Stimulated activated CD8-positive, alpha-beta memory T cell treated with anti-CD3 and anti-CD28 coated beads, Interleukin-4, amount 100 ng/mL, for 24 hours (primary cell): Measurements from ENCODE around the gene CPXM1.
"Not testable (repeated sequence)": the region's sequence is repeated elsewhere in the genome, so short reads cannot be mapped to it uniquely, and the experiment has no call there.

Source experiments
- DNase-seq: peaks from one replicate; pipeline ENCODE4 v3.0.0-alpha.2; 2020; ENCODE audit warnings: low read depth

CPXM1 gene

DNA sequence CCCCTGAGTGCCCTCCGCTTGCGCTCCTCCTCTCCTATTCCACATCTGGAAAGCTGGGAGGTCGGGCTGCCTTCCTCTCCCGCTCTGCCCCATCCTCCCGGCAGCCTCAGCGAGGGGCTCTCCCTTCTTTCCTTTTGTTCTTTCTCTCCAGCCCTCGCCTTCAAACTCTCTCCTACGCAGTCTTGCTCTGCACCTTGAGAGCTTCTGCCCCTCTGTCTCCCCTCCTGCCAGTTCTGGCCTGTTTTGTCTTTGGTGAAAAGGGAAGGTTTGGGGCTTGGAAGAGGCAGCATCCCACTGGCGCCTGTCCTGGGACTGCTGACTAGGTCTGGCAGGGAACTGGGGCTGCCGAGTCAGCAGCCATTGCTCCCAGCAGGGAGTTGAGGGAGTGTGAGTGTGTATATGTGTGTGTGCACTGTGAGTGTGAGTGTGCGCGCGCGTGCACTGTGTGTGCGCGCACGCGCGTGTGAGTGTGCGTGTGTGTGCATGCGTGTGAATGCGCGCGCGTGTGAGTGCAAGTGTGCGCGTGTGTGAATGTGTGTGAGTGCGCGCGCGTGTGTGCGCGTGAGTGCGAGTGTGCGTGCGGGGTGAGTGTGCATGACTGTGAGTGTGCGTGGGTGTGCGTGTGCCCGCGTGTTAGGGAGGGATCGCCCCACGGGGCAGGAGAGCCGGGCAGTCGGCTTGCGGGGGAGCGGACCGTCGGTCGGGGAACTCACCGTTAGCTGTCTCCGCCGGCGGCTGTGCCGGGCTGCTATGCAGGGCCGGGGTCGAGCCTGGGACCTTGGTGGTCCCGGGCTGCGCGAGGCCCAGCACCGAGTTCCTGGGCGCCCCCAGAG is 523 bp downstream of the CPXM1 start:
- DNase-seq, result no peak

DNA sequence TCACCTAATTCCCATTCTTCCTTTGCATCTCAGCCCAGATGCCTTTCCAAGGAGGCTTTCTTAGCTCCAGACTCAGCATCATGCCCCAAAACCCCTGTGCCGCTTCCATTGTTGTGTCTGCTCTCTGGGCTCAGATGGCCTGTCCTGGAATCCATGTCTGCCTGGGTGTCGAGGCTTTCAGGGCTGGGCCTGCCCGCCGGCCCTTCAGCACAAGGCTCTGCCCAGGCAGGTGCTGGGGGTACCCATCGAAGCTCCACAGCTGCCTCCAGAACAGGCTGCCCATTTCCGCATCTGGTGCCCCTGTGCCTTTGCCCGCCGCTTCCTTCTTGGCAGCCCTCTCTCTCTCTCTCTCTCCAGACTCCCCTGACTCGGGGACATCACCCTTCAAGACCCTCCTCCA is 1.2 kb downstream of the CPXM1 start:
- no peak for DNase-seq

DNA sequence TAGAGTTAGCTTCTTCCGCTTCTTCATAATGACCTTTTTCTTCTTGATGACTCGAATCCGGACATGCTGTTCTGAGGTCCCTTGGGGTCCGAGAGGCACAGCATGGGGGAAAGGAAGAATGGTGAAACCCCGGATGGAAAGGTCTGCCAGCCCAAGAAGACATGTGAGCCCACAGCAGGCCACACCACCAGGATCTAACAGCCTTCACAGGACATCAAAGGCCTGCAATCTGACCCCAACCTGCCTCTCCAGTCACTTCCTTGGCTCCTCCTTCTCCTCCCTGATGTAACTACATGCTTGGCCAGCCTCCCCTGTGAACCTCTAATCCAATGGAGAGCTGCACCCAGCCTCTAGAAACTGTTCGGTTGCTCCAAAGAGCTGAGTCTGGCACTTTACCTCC is 1.6 kb downstream of the CPXM1 start:
- no peak for DNase-seq

DNA sequence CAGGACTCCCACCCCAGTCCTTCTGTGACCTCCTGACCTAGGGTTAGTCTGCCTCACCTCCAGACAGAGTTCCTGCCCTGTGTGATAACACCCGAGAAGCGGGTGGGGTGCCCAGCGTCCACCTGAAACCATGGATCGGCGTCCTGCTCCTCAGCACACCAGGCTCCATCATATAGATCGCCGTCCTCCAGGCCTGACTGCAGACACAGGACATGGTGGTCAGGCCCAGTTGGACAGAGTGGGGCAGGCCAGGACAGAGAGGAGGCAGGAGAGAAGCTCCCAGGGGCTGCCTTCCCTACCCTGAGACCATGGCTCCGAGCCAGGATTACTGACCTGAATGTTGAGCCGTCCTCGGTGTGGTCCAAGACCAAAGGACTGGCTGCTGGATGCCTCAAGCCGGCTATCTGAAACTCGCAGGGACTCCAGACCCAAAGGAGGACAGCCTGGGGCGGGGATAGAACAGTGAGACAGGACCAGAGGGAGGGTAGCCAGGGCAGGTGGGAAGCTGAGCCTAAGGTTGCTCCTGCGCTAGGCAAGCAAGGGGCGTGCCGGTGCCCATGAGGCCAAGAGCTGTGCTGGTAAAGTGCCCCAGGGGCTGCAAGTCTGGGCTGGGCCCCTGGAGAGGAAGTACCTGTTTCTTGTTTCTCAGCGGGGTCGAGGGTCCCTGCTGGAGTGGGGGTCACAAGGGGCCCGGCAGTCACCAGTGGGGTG is 2.2 kb downstream of the CPXM1 start:
- no peak for DNase-seq

DNA sequence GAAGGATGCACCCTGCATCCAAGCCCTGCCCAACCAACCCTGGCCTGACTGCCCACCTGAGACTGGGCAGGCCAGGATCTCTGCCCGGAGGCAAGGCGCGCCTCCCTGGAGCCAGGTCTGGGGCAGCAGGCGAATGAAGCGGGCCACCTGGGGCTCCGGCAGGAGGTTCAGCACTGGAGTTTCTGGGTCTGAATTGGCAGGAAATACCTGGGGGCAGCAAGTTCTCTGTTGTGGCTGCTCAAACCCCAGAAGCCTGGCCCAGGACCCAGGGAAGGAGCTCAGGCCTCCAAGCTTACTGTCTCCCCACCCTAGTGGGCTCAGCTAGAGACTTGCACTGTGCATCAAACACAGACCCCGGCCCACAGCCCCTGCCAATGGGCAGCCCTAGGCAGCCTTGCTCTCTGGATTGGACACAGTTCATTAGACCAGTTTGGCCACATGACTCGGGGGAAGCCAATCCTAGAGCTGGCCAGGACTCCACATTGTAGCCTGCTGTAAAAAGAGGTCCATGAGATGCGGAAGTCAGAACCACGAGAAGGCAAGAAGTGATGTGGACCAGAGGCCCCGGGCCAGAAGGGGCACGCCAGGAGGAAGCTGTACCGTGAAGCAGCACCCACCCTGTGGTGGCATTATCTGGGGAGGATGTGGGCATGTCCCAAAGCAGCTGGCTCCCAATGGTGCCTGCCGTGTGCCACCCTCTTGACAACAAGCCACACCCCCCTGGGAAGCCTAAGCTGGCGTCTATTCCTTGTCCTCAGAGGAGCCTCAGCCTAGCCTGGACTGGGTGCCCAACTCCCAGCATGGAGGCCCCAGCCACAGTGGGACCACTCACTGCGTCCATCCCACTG is 3.1 kb downstream of the CPXM1 start:
- DNase-seq, result no peak

DNA sequence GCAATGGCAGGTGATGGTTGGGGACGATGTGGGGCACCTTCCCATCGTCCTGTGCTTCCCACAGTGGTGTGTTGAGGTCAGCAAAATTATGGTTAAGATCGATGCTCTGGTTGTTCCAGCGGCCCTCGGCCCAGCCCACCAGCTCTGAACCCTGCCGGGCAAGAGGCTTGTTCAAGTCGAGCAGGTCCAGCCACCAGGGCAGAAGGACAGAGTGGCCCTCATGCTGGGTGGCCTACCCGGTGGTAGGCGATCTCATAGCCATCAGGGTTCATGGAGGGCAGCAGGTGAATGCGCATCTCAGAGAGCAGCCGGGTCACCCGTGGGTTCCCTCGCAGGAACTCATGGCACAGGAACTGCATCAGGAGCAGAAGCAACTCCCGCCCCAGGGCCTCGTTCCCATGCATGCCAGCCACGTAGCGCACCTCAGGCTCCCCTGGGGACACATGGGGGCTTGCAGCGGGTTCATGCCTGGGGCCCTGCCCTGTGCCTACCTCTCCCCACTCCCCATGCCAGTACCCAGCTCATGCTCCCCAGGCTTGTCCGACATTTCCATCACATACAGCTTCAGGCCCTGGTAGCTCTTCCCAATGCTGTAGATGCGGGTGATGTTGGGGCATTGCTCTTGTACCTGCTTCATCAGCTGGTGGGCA is 4.3 kb downstream of the CPXM1 start:
- DNase-seq, result no peak

DNA sequence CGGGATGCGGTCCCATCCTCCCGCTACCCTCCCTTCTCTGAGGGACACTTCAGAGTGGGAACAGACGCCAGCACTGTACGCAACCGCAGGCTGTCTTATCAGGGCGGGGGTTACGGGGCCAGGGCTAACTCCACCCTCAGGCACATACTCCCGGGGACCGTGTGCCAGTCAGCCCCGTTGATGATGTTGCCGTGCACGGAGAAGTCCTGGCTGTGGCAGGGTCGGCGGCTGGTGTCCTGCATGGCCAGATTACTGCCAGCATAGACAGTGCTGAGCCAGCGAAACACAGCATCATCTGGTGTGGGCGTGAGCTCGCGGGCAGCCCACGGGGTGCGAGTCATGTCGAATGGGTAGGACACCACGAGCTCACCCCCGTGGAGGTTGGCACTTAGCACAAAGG is 5.0 kb downstream of the CPXM1 start:
- DNase-seq, result no peak

DNA sequence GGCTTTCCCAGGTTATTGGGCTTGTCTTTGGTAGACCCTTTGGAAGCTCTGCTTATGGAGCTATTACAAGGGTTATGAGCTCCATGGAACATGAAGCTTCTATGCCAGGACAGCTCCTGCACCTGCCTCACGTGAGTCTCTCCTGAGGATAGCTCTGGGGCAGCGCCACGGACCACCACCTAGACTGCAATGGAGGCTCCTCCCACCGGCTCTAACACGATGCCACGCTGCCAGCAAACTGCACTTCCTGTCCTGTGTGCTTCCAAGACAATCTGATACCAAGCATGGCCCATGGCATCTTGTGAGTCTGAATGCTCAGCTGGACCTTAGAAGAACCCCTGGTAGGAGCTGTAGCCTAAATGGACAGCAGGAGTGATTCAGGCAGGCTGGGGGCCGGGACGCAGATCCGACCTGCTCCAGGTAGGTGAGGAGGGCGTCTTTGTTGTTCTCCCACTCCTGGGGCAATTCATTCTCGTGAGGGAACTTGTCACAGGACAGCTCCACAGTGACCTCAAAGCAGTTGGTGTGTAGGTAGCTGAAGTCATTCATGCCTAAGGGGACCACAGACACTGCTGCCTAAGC is 5.5 kb downstream of the CPXM1 start:
- DNase-seq, result no peak

DNA sequence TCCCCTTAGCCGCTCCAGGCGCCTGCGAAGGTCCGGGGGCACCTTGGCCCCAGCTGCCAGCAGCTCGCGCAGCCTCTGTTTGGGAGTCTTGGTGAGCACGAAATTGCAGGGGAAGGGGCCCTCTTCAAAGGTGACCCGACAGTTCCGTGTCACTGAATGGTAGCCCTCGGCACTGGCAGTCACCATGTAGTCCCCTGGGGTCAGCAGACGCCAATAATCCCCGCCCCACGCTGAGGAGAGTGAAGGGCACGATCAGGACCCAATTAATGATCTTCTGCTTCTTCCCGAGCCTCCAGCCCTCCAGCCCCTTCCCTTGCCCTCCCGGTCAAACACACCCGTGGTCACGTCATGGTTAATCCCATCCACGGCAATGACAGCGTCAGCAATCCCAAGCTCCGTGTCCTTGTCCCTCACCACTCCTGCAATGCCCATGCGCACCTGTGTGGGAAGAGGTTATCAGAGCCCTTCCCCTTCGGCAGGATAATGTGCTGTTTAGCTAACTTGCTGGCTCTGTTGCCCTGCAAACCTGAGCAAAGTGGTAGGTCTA is 6.2 kb downstream of the CPXM1 start:
- DNase-seq, result no peak

DNA sequence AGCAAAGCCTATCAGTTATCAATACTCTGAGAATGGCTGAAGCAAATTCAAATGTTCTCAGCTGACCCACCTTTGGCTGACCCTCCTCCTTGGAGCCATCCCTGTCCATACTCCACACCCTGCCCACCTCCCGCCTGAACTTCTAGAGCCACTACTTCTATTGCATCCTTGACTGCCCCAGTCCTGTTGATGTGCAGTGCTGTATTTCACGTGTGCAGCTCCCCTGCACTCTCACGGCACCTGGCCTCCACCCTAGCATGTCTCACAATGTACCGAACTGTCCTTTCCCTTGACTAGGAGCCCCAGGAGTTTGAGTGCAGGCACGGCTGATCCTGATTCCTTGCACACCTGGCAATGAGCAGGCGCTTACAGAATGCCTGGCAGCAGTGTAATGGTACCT is 7.0 kb downstream of the CPXM1 start:
- DNase-seq, result no peak

DNA sequence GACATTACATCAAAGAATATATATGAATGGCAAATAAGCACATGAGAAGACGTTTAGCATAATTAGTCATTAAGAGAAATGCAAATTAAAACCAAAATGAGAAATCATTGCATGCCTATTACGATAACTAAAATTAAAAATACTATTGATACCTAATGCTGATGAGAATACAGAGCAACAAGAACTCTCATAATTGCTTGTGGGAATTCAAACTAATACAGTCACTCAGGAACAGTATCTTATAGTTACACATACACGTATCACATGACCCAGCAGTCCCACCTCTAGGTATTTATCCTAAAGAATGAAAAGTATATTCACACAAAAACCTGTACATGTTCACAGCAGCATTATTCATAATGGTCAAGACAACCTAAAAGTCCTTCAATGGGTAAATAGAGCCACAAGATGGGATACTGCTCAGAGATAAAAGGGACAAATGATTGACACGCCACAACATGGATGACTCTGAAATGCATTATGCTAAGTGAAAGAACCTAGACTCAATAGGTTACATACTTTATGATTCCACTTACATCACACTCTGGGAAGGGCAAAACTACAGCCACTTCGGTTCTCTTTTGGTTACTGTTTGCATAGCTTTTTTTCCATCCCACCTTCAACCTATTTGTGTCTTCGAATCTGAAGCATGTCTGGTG is 16.4 kb downstream of the CPXM1 start:
- no peak for DNase-seq

DNA sequence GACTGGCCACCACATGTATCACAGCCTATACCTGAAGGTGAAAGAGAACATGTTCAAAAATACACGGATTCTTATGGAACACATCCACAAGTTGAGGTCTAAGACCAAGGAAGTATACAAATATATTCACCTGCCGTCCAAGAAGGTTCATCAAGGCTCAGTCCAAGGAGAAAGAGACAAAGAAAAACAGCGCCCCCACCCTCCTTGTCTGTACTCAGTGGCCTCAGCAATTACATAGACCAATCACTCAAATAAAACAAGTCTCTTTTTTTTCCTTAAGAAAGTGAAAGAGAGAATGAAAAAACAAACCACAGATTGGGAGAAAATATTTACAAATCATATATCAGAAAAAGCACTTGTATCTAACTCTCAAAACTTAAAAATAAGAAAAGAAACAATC is 19.5 kb downstream of the CPXM1 start:
- no peak for DNase-seq

DNA sequence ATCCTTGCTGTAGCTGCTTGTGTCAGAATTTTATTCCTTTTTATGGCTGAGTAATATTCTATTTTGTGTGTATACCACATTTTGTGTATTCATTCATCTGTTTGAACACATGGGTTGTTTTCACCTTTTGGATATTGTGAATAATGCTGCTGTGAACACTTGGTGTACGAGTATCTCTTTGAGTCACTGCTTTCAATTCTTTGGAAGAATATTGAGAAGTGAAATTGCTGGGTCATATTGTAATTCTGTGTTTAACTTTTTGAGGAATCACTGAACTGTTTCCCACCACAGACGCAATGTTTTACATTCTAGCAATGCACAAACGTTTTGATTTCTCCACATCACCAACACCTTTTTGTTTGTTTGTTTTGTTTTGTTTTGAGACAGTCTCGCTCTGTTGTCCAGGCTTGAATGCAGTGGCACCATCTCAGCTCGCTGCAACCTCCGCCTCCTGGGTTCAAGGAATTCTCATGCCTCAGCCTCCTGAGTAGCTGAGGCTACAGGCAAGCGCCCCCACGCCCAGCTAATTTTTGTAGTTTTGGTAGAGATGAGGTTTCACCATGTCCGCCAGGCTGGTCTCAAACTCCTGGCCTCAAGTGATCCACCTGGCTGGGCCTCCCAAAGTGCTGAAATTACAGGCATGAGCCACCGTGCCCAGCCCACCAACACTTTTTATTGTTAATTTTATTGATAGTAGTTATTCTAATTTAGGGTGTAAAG is 21.7 kb downstream of the CPXM1 start:
- DNase-seq, result no peak

DNA sequence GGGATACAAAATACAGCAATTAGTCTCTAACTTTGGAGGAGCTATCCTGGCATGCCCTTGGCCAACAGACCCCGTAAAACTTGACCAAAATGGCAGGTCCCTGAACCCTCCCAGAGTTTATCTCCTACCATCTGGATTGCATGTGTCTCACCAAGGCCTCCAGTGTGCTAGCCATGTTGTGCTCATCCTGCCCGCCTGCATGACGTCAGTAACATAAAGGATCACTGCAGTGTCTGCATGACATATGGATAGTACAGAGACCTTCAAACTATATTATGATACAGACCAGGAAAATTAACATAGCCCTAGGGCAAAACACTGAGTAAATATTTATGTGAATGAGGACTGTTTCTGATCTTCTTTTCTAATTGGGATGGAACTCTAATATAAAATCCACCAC is 25.3 kb downstream of the CPXM1 start:
- DNase-seq, result no peak

DNA sequence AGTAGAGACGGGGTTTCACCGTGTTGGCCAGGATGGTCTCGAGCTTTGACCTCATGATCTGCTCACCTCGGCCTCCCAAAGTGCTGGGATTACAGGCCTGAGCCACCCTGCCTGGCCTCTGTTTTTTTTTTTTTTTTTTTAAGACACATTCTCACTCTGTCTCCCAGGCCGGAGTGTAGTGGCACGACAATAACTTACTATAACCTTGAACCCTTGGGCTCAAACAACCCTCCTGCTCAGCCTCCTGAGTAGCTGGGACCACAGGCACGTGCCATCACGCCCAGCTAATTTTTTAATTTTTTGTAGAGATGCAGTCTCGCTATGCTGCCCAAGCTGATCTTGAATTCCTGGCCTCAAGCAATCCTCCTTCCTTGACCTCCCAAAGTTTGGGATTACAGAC is 26.6 kb downstream of the CPXM1 start:
- DNase-seq, result no peak

DNA sequence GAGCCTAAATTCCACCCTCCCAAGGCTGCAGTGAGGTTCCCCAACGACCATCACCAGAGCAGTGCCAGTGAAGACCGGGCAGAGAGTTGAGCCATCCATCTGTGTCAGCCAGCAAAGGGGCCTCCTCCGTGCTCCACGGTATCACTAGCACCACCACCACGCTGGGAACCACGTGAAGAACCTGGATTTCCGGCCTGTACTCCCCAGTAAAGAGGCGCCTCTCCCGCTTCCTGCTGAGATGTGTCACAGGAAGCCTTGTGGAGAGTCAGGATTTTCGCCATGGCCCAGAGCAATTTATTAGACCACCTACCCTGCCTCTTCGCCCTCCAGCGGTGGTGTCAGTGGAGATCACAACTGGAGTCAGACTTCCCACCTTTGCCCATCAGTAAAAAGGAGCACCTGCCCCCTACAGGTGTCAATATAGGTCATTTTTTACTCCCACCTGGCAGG is 28.8 kb downstream of the CPXM1 start:
- DNase-seq, result no peak

DNA sequence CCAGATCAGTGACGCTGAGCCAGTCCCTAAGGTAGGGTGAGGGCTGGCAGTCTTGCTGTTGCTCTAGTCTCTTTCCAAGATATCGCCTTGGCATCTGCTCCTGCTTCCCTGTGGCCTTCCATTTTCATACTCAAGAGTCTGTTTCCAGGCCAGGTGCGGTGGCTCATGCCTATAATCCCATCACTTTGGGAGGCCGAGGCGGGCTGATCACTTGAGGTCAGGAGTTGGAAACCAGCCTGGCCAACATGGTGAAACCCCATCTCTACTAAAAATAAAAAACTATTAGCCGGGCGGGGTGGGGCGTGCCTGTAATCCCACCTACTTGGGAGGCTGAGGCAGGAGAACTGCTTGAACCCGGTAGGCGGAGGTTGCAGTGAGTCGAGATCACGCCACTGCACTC is 30.3 kb downstream of the CPXM1 start:
- not testable (repeated sequence) for DNase-seq

DNA sequence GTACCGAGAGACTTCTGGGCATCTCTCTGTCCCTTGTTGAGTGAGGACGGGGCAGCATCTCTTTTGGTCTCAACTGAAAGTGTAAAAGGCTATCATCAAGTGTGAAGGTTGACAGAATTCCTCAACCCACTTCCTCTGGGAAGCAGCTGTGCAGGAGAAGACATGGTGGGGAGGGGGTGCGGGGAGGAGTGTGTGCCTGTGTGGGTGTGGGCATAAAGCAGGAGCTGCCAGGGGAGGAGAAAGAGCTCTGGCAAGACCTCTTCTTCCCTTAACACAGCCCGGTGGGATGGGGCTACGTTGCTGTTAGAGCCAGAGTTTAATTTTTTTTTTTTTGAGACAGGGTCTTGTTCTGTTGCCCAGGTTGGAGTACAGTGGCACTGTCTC is 31.8 kb downstream of the CPXM1 start:
- DNase-seq, result no peak

DNA sequence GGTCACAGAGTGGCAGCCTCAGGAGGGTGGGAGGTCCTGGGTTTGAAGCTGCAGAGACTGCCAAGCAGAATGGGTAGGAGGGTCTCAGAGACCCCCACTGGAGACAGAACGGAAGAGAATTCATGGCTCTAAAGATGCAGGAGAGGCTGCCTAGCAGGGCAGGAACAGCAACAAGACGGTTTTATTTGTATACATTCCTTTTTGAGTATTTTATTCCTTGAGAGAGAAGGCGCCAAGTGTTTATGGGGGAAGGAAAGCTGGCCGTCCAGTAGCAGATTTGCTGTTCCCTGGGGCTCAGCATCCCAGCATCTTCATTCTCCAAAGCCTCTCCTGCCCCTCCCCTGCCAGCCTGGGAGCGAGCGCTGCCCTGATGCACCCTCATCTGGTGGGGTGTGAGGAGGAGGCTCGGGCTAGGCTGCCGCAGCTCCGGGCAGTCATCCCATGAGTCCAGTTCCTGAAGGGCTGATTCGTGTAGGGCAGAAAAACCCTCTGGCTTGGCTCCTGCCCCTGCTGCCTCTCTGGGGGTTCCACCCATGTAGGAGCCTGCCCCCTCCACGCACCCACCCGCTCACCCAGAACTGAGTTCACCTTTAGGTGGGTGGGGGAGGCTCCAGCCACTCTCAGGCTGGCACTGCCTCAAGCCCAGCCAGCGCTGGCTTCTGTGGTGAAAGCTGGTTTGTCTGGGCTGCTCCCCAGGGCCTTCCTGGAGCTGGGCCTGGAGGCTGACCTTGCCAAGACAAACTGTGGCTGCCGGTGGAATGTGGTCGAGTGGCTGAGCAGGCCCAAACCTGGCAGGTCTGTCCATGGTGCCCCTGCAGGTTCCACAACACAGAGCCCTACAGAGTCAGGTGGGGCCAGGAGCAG is 32.4 kb downstream of the CPXM1 start:
- DNase-seq, result no peak
